Naive thymus-derived CD4-positive, alpha-beta T cell (primary cell): ENCODE measurements around the gene RHOG. TPM values are rescaled to one million over a fixed set of nuclear protein-coding genes. Genes with fewer than 3 reads are reported as not detected.

ENCODE experiments used
- ATAC-seq: fragments of 150-1000 bp; cut with Tn5 transposase; 2 replicates; pipeline ENCODE4 v1.10.0; 2021; ENCODE audit warnings: mild to moderate bottlenecking, moderate library complexity
- CTCF ChIA-PET: fragments of 350-600 bp; sonication (Branson Sonifier 250); formaldehyde crosslinking; loops from one replicate; lab custom pipeline; 2021; ENCODE audit warnings: antibody characterized with exemption; lab: Charles Lee
- POLR2A ChIA-PET: fragments of 350-600 bp; sonication (Branson Sonifier 250); formaldehyde crosslinking; loops from one replicate; lab custom pipeline; 2021; ENCODE audit warnings: antibody characterized with exemption, inconsistent platforms; lab: Charles Lee
- DNase-seq, 9 donors: peaks; one replicate each; pipeline versions ENCODE4 v3.0.0 to v3.0.0-alpha.2; 2020 to 2022; ENCODE audit warnings: mixed read lengths in 1 of 9
- H3K27ac ChIP-seq: one replicate; pipeline ENCODE4 v1.7.0; 2013; ENCODE audit warnings: mild to moderate bottlenecking, low read depth, low read length, moderate library complexity
- H3K27me3 ChIP-seq, 2 donors: one replicate each; pipeline ENCODE4 v1.7.0; 2013; ENCODE audit warnings: low read length in 2 of 2, mild to moderate bottlenecking in 2 of 2, moderate library complexity in 2 of 2; ENCODE audit not compliant: control insufficient read depth in 2 of 2, insufficient read depth in 2 of 2
- H3K36me3 ChIP-seq, 3 experiments: 1 replicate in 2 of 3; 2 replicates in 1 of 3; pipeline ENCODE4 v1.7.0; 2013; ENCODE audit warnings: low read length in 3 of 3, mild to moderate bottlenecking in 3 of 3, moderate library complexity in 1 of 3; ENCODE audit not compliant: insufficient read depth in 3 of 3, control insufficient read depth in 2 of 3
- H3K4me1 ChIP-seq, 2 donors: one replicate each; pipeline ENCODE4 v1.7.0; 2013; ENCODE audit warnings: low read length in 2 of 2, mild to moderate bottlenecking in 2 of 2, moderate library complexity in 1 of 2; ENCODE audit not compliant: control insufficient read depth in 2 of 2, insufficient read depth in 2 of 2
- H3K4me3 ChIP-seq: 2 replicates; pipeline ENCODE4 v1.7.0; 2013; ENCODE audit warnings: mild to moderate bottlenecking, low read length
- H3K9me3 ChIP-seq, 3 experiments: 1 replicate in 2 of 3; 2 replicates in 1 of 3; pipeline ENCODE4 v1.7.0; 2013; ENCODE audit warnings: low read length in 3 of 3; ENCODE audit not compliant: control insufficient read depth in 2 of 3
- H3K27ac Mint-ChIP-seq, 9 donors: one replicate each; pipeline ENCODE4 v1.8.0; 2020 to 2022; ENCODE audit warnings: mixed read lengths in 9 of 9, mild to moderate bottlenecking in 8 of 9, moderate library complexity in 5 of 9, inconsistent platforms in 2 of 9
- H3K27me3 Mint-ChIP-seq, 5 donors: one replicate each; pipeline ENCODE4 v1.8.0; 2021 to 2022; ENCODE audit warnings: mixed read lengths in 5 of 5, mild to moderate bottlenecking in 1 of 5
- H3K36me3 Mint-ChIP-seq, 5 donors: one replicate each; pipeline ENCODE4 v1.8.0; 2020 to 2022; ENCODE audit warnings: mixed read lengths in 5 of 5, mild to moderate bottlenecking in 3 of 5, inconsistent platforms in 1 of 5
- H3K4me1 Mint-ChIP-seq, 7 donors: one replicate each; pipeline ENCODE4 v1.8.0; 2020 to 2022; ENCODE audit warnings: mixed read lengths in 7 of 7, mild to moderate bottlenecking in 3 of 7, inconsistent platforms in 1 of 7
- H3K4me3 Mint-ChIP-seq, 10 donors: one replicate each; pipeline ENCODE4 v1.8.0; 2020 to 2022; ENCODE audit warnings: mild to moderate bottlenecking in 10 of 10, mixed read lengths in 10 of 10, moderate library complexity in 6 of 10, inconsistent platforms in 2 of 10
- H3K9me3 Mint-ChIP-seq, 11 donors: one replicate each; pipeline ENCODE4 v1.8.0; 2020 to 2022; ENCODE audit warnings: mixed read lengths in 11 of 11, mild to moderate bottlenecking in 4 of 11, inconsistent platforms in 1 of 11, moderate library complexity in 1 of 11
- intact Hi-C, 2 donors: fragments of 100-400 bp; cut with micrococcal nuclease; formaldehyde crosslinking; loops; one replicate each; pipeline ENCODE4 v1.15.1; 2023
- polyA plus RNA-seq, 2 donors: library from polyadenylated mRNA; unstranded; fragments of 300-500 nt; fragmentation: Illumina TruSeq; gene quantifications; one replicate each; pipeline ENCODE4 v1.2.3, GENCODE V29; 2021
- total RNA-seq, 6 experiments: library from RNA in 5 of 6; stranded (reverse) in 5 of 6; gene quantifications; 1 replicate in 5 of 6; 2 replicates in 1 of 6; pipeline ENCODE4 v1.2.3 and lab custom pipeline; 2021 to 2026

Gene RHOG
- total and polyA plus RNA-seq, 7 experiments from 2014 or later, result 89.4 to 220 (median 133) TPM

GRCh38 chr11:3783611-3784010 lies 57.1 kb downstream of the RHOG start:
- H3K4me3 ChIP-seq, result no peak overlapping the region
- DNase-seq (no peak), ATAC-seq (no peak)
- no peaks in the 10 kb centered on the region for H3K27me3 Mint-ChIP-seq
- H3K27ac Mint-ChIP-seq, result peak overlapping the region in 8 of 9 donors; percentile 39 to 99 (median 90)
- CTCF ChIA-PET, result interaction anchor here (0.7 to 1.5 kb wide), 3 partner anchors 12 to 66 kb away, joined by 3 to 6 read pairs (median 3); no protein-coding TSS in a partner anchor
- POLR2A ChIA-PET, result interaction anchor here (0.5 to 1.6 kb wide), 3 partner anchors 14 to 289 kb away, joined by 3 to 5 read pairs (median 4); partner anchors contain the start of genes NUP98 and STIM1
- peaks cover 5 to 22% (median 7%) of the 10 kb centered on the region in 3 experiments for H3K36me3 ChIP-seq
- peaks cover 36 to 74% (median 66%) of the 10 kb centered on the region in 7 donors for H3K4me1 Mint-ChIP-seq
- H3K4me3 Mint-ChIP-seq, result peak overlapping the region in 4 of 10 donors; percentile 15 to 55 (median 29)
- no peak overlapping the region for H3K27ac ChIP-seq
- H3K27me3 ChIP-seq, result no peaks in the 10 kb centered on the region
- H3K36me3 Mint-ChIP-seq, result peaks cover 3 to 28% (median 18%) of the 10 kb centered on the region in 5 donors
- intact Hi-C loops, result loop anchor here in 1 of 2 donors (2.0 kb wide), 1 partner anchor 25 kb away; the partner anchor contains the start of gene PGAP2
- H3K9me3 Mint-ChIP-seq, result no peaks in the 10 kb centered on the region
- no peaks in the 10 kb centered on the region for H3K9me3 ChIP-seq
- peaks cover 16 to 25% of the 10 kb centered on the region in 2 donors for H3K4me1 ChIP-seq

DNA sequence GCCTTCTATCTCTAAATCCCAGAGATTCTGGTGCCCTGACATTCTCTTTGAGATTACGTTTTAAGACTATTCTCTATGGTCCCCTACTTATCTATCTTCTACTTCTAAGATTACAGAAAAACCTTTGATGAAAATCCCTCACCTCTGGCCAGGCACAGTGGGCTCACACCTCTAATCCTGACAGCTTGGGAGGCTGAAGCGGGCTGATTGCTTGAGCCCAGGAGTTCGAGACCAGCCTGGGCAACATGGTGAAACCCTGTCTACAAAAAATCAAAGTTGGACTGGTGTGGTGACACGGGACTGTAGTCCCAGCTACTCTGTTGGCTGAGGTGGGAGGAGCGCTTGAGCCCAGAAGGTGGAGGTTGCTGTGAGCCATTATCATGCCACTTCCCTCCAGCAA lies 57.8 kb downstream of the RHOG start:
- ATAC-seq (no peak), DNase-seq (no peak)
- Histone ChIP-seq H3K4me1 (peaks cover 16 to 25% of the 10 kb centered on the region in 2 donors), H3K36me3 (peaks cover 6 to 29% (median 13%) of the 10 kb centered on the region in 3 experiments), H3K4me3 (no peak overlapping the region), H3K9me3 (no peaks in the 10 kb centered on the region), H3K27ac (no peak overlapping the region), H3K27me3 (no peaks in the 10 kb centered on the region)
- Mint-ChIP-seq H3K27me3 (no peaks in the 10 kb centered on the region), H3K9me3 (no peaks in the 10 kb centered on the region), H3K36me3 (peaks cover 6 to 33% (median 23%) of the 10 kb centered on the region in 5 donors), H3K4me3 (peak overlapping the region in 5 of 10 donors; percentile 6 to 32 (median 30)), H3K27ac (peak overlapping the region in 7 of 9 donors; percentile 63 to 95 (median 81)), H3K4me1 (peaks cover 34 to 68% (median 66%) of the 10 kb centered on the region in 7 donors)
- intact Hi-C loops, result no loop called here
- POLR2A ChIA-PET, result interaction anchor here (0.7 to 1.6 kb wide), 3 partner anchors 15 to 1014 kb away, joined by 3 to 5 read pairs (median 4); partner anchors contain the start of genes NUP98 and STIM1
- CTCF ChIA-PET, result interaction anchor here (1.3 to 1.5 kb wide), 2 partner anchors 13 to 66 kb away, joined by 3 read pairs; no protein-coding TSS in a partner anchor

DNA sequence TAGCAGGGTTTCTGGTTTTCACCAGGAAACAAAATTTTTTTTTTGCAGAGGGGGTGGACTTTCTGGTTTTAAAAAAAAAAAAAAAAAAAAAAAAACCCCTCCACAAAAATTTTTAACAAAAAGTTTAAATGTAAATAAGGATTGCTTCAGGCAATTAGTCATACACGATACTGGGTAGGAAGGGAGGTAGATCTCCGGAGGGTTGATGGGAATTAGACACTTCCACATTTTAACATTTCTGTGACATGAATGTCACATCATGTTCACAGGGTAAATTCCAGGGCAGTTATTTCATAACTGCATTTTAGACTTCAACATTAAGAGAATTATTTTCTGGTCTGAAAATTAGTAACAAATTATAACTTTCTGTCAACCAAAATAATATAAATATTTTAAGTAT lies 59.3 kb downstream of the RHOG start:
- Mint-ChIP-seq H3K27ac (peak overlapping the region in 7 of 9 donors; percentile 11 to 95 (median 72)), H3K27me3 (no peaks in the 10 kb centered on the region), H3K9me3 (peaks cover 0 to 2% (median 0%) of the 10 kb centered on the region in 11 donors), H3K4me3 (peak overlapping the region in 2 of 10 donors; percentile 21 to 51), H3K4me1 (peaks cover 21 to 56% (median 51%) of the 10 kb centered on the region in 7 donors), H3K36me3 (peaks cover 6 to 36% (median 28%) of the 10 kb centered on the region in 5 donors)
- no peak overlapping the region for H3K4me3 ChIP-seq
- no peaks in the 10 kb centered on the region for H3K27me3 ChIP-seq
- peaks cover 16 to 20% of the 10 kb centered on the region in 2 donors for H3K4me1 ChIP-seq
- H3K9me3 ChIP-seq, result no peaks in the 10 kb centered on the region
- DNase-seq (no peak), ATAC-seq (no peak)
- ChIA-PET POLR2A (interaction anchor here (0.6 kb wide), 2 partner anchors 26 to 246 kb away, joined by 3 to 4 read pairs; no protein-coding TSS in a partner anchor), CTCF (interaction anchor here (0.6 to 1.5 kb wide), 3 partner anchors 27 to 307 kb away, joined by 3 to 5 read pairs (median 3); partner anchors contain the start of gene PGAP2)
- no peak overlapping the region for H3K27ac ChIP-seq
- intact Hi-C loops, result no loop called here
- peaks cover 10 to 42% (median 13%) of the 10 kb centered on the region in 3 experiments for H3K36me3 ChIP-seq

Other genes with a start within 250 kb of the RHOG start
- gene ART5, start 199.0 kb downstream of the RHOG start, total RNA-seq, result not detected
- not detected for gene ART5, start 199.0 kb downstream of the RHOG start, polyA plus RNA-seq
- gene ART1, start 195.8 kb downstream of the RHOG start, total RNA-seq, result not detected
- gene ART1, start 195.8 kb downstream of the RHOG start, polyA plus RNA-seq, result not detected
- 1 to 10 TPM in 3 of 5 experiments, under 1 TPM in 2; 0.56 to 5.8 (median 2.5) TPM for gene CHRNA10, start 169.6 kb downstream of the RHOG start, total RNA-seq
- gene CHRNA10, start 169.6 kb downstream of the RHOG start, polyA plus RNA-seq, result under 1 TPM in 1 of 2 donors, not detected in 1; 0.24 TPM
- gene NUP98, start 43.4 kb downstream of the RHOG start, total RNA-seq, result 100 to 1,000 TPM; 103 to 137 (median 120) TPM
- gene NUP98, start 43.4 kb downstream of the RHOG start, polyA plus RNA-seq, result 10 to 100 TPM; 45.0 to 71.5 TPM
- 10 to 100 TPM; 20.8 to 28.3 (median 26.1) TPM for gene PGAP2, start 32.4 kb downstream of the RHOG start, total RNA-seq
- gene PGAP2, start 32.4 kb downstream of the RHOG start, polyA plus RNA-seq, result 10 to 100 TPM; 24.2 to 27.8 TPM
- 100 to 1,000 TPM in 3 of 5 experiments, 10 to 100 TPM in 2; 95.6 to 117 (median 103) TPM for gene STIM1, start 14.7 kb upstream of the RHOG start, total RNA-seq
- gene STIM1, start 14.7 kb upstream of the RHOG start, polyA plus RNA-seq, result 10 to 100 TPM; 38.4 to 43.6 TPM